HG03025 (cell line): ENCODE measurements around the gene MICA.
"Not testable (repeated sequence)": the region's sequence is repeated elsewhere in the genome, so short reads cannot be mapped to it uniquely, and the experiment has no call there.

Source experiments
- ATAC-seq: cut with Tn5 transposase; IDR thresholded peaks from one replicate; pipeline ENCODE4 v1.9.1; 2021; ENCODE audit warnings: mild to moderate bottlenecking, moderate library complexity; ENCODE audit not compliant: unreplicated experiment, low FRiP score

Gene MICA

GRCh38 chr6:31405996-31406395, 2.6 kb downstream of the MICA start:
- no peak for ATAC-seq

- ATAC-seq: no peak
These were observed 4.3 kb downstream of the MICA start for GRCh38 chr6:31407699-31408098.

- ATAC-seq: no peak
These were observed 9.1 kb downstream of the MICA start for GRCh38 chr6:31412506-31412905.

DNA sequence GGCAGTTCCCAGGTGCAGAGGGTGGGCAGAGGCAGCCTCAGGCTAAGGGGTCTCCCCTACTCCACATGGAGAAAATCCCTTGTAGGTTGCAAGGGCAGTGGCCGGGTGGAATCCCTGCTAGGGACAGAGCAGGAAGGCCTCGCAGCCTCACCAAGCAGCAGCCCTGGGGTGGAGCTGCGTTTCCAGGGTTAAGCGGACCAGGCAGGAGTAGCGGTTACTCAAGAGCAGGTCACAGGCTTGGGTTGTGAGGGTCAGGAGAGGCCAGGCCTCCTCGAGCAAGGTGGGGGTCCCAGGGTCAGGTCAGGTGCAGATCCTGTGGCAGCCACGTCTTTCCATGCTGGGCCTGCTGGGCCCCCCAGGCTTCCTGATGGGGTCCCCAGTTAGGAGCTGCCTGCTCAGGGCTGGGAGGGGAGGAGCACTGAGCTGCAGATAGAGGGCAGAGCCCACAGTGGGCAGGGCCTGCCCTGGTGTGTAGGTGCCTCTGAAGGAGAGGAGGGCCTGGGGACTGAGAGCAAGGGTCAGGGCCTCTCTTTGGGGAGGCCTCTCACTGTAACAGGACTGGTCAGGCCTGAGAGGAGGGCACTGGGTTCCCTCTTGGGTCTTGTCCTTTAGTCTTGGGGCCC, 10.9 kb downstream of the MICA start:
- ATAC-seq: not testable (repeated sequence)

- ATAC-seq: no peak
These were observed 11.4 kb downstream of the MICA start for GRCh38 chr6:31414771-31415265.

GRCh38 chr6:31416394-31417014, 13.1 kb downstream of the MICA start:
- ATAC-seq: no peak

- no peak for ATAC-seq
These were observed 14.9 kb downstream of the MICA start for GRCh38 chr6:31418251-31418650.

DNA sequence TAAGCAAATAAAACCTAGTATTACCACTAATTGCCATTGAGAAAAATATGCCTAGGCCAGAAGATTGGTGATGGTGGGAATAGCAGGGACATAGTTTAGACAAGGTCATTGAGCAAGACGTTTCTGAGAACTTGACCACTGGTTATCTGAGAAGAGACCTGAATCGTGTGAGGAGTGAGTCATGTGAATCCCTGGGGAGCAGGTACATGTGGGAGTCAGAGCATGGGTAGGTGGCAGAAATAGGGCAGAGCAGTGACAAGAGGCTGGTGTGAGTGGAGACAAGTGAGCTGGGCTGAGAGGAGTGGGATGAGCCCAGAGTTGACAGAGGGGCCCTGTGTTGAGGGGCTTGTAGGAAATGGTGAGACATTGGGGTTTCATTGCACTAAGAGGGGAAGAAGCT, 16.4 kb downstream of the MICA start:
- no peak for ATAC-seq

DNA sequence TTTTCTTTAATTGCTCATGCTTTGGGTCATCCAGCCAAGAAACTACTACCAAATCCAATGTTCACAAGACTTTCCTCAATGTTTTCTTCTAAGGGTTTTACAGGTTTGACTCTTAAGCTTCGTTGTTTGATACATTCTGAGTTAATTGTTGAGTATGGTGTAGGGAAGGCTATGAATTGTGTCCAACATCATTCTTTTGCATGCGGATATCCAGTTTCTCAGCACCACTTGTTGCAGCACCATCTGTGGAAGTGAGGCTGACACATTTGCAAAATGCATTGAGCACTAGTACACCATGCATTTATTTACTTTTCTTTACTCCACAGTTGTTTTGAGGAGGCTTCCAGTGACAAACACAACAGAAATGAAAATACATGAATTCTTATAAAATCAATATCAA, 17.2 kb downstream of the MICA start:
- no peak for ATAC-seq

GRCh38 chr6:31422587-31422986, 19.2 kb downstream of the MICA start:
- ATAC-seq: no peak

DNA sequence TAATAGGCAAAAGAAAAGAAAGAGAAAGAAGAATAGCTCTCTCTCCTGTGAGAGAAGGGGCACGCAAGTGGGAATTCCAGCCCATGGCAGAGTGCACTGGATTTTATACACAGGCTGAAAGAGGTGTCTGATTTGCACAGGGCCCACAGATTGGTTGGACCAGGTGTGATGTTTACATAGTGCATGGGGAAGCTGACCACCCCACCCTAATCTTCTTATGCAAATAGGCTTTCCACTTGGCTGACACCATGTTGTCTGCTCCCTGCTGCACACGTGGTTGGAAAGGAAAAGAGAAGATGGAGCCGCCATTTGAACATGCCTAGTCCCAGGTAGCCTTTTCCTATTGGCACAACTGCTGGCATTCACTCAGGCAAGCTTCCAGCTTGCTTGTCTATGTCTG, 20.2 kb downstream of the MICA start:
- no peak for ATAC-seq

DNA sequence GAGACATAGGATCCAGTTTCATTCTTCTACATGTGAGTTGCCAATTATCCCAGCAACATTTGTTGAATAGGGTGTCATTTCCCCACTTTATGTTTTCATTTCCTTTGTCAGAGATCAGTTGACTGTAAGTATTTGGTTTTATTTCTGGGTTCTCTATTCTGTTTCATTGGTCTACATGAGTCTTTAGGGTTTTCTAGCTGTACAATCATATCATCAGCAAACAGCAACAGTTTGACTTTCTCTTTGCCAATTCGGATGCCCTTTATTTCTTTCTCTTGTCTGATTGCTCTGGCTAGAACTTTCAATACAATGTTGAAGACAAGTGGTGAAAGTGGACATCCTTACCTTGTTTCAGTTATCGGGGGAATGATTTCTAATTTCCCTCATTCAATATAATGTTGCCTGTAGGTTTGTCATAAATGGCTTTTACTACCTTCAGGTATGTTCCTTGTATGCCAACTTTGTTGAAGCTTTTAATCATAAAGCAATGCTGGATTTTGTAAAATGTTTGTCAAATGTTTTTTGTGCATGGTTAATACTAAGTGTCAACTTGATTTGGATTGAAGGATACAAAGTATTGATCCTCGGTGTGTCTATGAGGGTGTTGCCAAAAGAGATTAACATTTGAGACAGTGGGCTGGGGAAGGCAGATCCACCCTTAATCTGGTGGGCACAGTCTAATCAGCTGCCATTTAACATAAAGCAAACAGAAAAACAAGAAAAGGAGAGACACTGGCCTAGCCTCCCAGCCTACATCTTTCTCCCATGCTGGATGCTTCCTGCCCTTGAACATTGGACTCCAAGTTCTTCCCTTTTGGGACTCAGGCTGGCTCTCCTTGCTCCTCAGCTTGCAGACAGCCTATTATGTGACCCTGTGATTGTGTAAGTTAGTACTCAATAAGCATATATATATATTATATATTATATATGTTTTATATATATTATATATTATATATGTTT, 23.3 kb downstream of the MICA start:
- ATAC-seq: no peak

- ATAC-seq: no peak
These were observed 27.1 kb downstream of the MICA start for GRCh38 chr6:31430449-31430848.

GRCh38 chr6:31435051-31435450, 31.7 kb downstream of the MICA start:
- not testable (repeated sequence) for ATAC-seq

- ATAC-seq: no peak
These were observed 34.8 kb downstream of the MICA start for GRCh38 chr6:31438222-31438621.

DNA sequence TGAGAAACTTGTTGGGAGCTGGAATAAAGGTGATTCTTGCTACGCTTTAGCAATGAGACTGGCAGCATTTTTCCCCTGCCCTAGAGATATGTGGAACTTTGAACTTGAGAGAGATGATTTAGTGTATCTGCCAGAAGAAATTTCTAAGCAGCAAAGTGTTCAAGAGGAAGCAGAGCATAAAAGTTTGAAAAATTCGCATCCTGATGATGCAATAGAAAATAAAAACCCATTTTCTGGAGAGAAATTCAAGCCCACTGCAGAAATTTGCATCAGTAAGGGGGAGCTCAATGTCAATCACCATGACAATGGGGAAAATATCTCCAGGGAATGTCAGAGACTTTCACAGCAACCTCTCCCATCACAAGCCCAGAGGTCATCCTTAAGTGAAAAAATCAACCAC, 35.3 kb downstream of the MICA start:
- ATAC-seq: no peak

DNA sequence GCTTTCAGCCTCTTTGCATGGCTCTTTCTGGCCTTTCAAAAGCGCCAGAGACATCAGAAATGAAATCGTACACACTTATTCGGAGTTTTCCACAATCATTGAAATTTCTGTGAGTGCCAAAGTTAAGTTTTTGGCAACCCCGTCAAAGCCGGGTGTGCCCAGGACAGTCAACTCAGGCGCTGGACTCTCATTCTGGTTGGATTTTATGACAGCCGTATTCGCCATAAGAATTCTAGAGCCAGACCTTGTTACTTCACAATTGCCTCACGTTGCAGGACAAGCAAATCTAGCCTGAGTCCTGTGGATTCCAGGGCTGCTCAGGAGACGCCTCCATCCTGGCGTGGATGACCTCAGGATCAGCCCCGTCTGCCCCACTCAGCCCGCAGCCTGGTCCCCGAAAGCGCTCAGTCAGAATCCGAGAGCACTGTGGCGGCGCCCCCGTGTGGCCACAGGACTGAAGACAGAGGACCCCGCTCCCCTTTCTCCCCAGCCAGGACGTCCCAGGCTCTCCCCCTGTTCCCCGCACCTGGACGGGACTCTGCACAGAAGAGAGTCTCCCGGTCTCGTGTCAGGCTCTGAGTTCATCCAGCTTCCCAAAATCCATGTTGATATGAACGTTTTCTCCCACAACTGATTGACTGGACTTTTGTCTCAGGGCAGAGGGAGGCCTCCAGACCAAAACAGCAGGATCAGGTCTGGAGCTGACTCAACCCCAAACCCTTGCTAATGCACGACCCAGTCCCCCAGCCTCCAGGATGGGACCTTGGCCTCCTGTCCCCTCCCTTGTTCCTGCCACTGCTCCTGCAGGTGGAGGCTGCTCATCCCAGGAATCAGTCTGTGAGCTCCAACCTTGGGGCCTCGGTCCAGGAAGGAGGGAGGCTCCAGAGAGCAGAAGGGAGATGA, 38.2 kb downstream of the MICA start:
- ATAC-seq: no peak

- ATAC-seq: no peak
These were observed 43.1 kb downstream of the MICA start for GRCh38 chr6:31446481-31446880.

DNA sequence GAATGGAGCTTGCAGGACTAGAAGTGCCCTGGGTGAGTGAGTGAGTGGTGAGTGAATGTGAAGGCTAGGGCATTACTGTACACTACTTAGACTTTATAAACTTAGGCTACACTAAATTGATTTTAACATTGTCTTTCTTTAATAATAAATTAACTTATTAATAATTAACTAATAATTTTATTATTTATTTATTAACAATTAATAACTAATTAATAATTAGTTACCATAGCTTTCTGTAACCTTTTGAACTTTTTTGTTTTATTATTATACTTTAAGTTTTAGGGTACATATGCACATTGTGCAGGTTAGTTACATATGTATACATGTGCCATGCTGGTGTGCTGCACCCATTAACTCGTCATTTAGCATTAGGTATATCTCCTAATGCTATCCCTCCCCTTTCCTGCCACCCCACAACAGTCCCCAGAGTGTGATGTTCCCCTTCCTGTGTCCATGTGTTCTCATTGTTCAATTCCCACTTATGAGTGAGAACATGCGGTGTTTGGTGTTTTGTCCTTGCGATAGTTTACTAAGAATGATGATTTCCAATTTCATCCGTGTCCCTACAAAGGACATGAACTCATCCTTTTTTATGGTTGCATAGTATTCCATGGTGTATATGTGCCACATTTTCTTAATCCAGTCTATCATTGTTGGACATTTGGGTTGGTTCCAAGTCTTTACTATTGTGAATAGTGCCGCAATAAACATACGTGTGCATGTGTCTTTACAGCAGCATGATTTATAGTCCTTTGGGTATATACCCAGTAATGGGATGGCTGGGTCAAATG, 43.8 kb downstream of the MICA start:
- ATAC-seq: not testable (repeated sequence)
